ENCODE data around the gene KCNN3. TPM values are rescaled to one million over a fixed set of nuclear protein-coding genes. Genes with fewer than 3 reads are reported as not detected.

Gene KCNN3
- total RNA-seq, 2 experiments from 2014 or later = 0.11 TPM; not detected in 1

GRCh38 chr1:154748405-154748775, 121.7 kb downstream of the KCNN3 start:
- TF ChIP-seq CTCF (IDR thresholded peaks at IDR 0.05) = no peak
- Mint-ChIP-seq H3K4me3 (peak overlapping the region; percentile 68), H3K36me3 (ENCODE audit: low read depth) (no peaks in the 10 kb centered on the region), H3K27me3 (no peaks in the 10 kb centered on the region), H3K4me1 (ENCODE audit: low read depth) (peaks cover 70% of the 10 kb centered on the region), H3K27ac (peak overlapping the region; percentile 90), H3K9me3 (no peaks in the 10 kb centered on the region)
- ChIA-PET POLR2A (interaction anchor here (0.9 to 5.4 kb wide), 4 partner anchors 10 to 189 kb away, joined by 3 to 38 read pairs (median 4); no protein-coding TSS in a partner anchor), CTCF (interaction anchor here (0.9 to 7.3 kb wide), 9 partner anchors 12 to 188 kb away, joined by 3 to 72 read pairs (median 6); no protein-coding TSS in a partner anchor)
- ATAC-seq (no peak), DNase-seq (no peak)
- intact Hi-C loops (cut with micrococcal nuclease) = loop anchor here (5.0 kb wide), 1 partner anchor 81 kb away; no protein-coding TSS in a partner anchor

DNA sequence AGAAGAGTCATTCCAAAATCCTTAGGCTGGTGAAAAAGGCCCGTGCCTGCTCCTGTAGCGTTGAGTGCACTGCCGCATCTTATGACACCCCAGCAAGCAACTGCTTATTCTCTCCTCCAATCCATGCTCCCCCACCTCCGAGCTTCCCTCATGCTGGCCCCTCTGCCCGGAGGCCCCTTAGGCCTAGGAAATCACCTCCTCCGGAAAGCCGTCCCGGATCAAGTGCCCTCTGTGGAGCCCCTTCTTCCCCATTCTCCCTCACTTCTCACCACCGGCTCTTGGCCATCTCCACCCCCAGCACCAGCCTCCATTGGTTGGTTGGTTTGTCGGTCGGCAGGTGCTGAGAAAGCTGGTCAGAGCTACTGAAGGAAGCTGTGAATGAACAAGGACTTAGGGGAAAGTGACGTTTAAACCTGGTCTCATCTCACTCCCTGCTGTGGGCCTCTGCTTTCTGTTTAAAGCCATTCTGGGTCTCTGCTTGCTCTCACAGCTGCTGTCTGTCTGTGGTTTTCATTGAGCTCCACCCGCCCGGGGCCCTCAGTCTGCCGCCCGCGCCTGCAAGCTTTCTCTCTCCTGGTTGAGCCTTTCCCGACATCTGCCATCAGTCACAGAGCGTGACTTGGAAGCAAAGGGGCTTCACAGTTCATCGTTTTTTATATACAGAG, 122.2 kb downstream of the KCNN3 start:
- ChIA-PET CTCF (interaction anchor here (0.9 to 7.3 kb wide), 10 partner anchors 11 to 188 kb away, joined by 3 to 72 read pairs (median 5); no protein-coding TSS in a partner anchor), POLR2A (interaction anchor here (0.9 to 5.4 kb wide), 5 partner anchors 11 to 188 kb away, joined by 3 to 38 read pairs (median 3); no protein-coding TSS in a partner anchor)
- Mint-ChIP-seq H3K4me1 (ENCODE audit: low read depth) (peaks cover 68% of the 10 kb centered on the region), H3K27me3 (no peaks in the 10 kb centered on the region), H3K9me3 (no peaks in the 10 kb centered on the region), H3K36me3 (ENCODE audit: low read depth) (no peaks in the 10 kb centered on the region), H3K27ac (peak overlapping the region; percentile 90), H3K4me3 (peak overlapping the region; percentile 68)
- DNase-seq (peak; percentile 78), ATAC-seq (peak; percentile 84)
- intact Hi-C loops (cut with micrococcal nuclease) = loop anchor here (5.0 kb wide), 1 partner anchor 81 kb away; no protein-coding TSS in a partner anchor
- no peak for TF ChIP-seq CTCF (IDR thresholded peaks at IDR 0.05)

- no peaks in the 10 kb centered on the region for H3K27me3 Mint-ChIP-seq
Observed at GRCh38 chr1:154747380-154747739, 122.7 kb downstream of the KCNN3 start.

GRCh38 chr1:154746622-154747299, 123.3 kb downstream of the KCNN3 start:
- Mint-ChIP-seq H3K4me3 (peak overlapping the region; percentile 68), H3K27ac (peak overlapping the region; percentile 90), H3K9me3 (no peaks in the 10 kb centered on the region), H3K36me3 (ENCODE audit: low read depth) (no peaks in the 10 kb centered on the region), H3K27me3 (peaks cover 2% of the 10 kb centered on the region), H3K4me1 (ENCODE audit: low read depth) (peaks cover 59% of the 10 kb centered on the region)
- CTCF ChIA-PET = interaction anchor here (1.0 to 7.3 kb wide), 6 partner anchors 10 to 187 kb away, joined by 3 to 72 read pairs (median 13); no protein-coding TSS in a partner anchor
- TF ChIP-seq CTCF (IDR thresholded peaks at IDR 0.05) = no peak
- POLR2A ChIA-PET = interaction anchor here (1.0 to 5.4 kb wide), 3 partner anchors 9 to 45 kb away, joined by 3 to 38 read pairs (median 3); no protein-coding TSS in a partner anchor
- intact Hi-C loops (cut with micrococcal nuclease) = loop anchor here (5.0 kb wide), 1 partner anchor 79 kb away; no protein-coding TSS in a partner anchor
- DNase-seq (no peak), ATAC-seq (no peak)

More at GRCh38 chr1:154747380-154747739, 122.7 kb downstream of the KCNN3 start:
- intact Hi-C loops (cut with micrococcal nuclease) = loop anchor here (5.0 kb wide), 1 partner anchor 80 kb away; no protein-coding TSS in a partner anchor
- Mint-ChIP-seq H3K4me1 (ENCODE audit: low read depth) (peaks cover 65% of the 10 kb centered on the region), H3K4me3 (peak overlapping the region; percentile 68), H3K27ac (peak overlapping the region; percentile 90), H3K9me3 (no peaks in the 10 kb centered on the region), H3K36me3 (ENCODE audit: low read depth) (no peaks in the 10 kb centered on the region)
- DNase-seq (no peak), ATAC-seq (no peak)
- ChIA-PET CTCF (interaction anchor here (1.0 to 7.3 kb wide), 6 partner anchors 11 to 187 kb away, joined by 3 to 72 read pairs (median 14); no protein-coding TSS in a partner anchor), POLR2A (interaction anchor here (1.0 to 5.4 kb wide), 3 partner anchors 10 to 44 kb away, joined by 3 to 38 read pairs (median 3); no protein-coding TSS in a partner anchor)
- TF ChIP-seq CTCF (IDR thresholded peaks at IDR 0.05) = no peak

All from activated CD8-positive, alpha-beta T cell treated with anti-CD3 and anti-CD28 coated beads for 36 hours (primary cell).